ENCODE results near the gene H2BK1. TPM values are rescaled to one million over a fixed set of nuclear protein-coding genes. Genes with fewer than 3 reads are reported as not detected.
A peak's percentile ranks its signal among the peaks of the same experiment; 100 is the strongest.

H2BK1 gene
- total and polyA plus RNA-seq, 2 of the 13 experiments (the other 11 are each of a cell fraction or from before 2014, with no cell fraction given): not detected

- TF ChIP-seq, protein P1, sequence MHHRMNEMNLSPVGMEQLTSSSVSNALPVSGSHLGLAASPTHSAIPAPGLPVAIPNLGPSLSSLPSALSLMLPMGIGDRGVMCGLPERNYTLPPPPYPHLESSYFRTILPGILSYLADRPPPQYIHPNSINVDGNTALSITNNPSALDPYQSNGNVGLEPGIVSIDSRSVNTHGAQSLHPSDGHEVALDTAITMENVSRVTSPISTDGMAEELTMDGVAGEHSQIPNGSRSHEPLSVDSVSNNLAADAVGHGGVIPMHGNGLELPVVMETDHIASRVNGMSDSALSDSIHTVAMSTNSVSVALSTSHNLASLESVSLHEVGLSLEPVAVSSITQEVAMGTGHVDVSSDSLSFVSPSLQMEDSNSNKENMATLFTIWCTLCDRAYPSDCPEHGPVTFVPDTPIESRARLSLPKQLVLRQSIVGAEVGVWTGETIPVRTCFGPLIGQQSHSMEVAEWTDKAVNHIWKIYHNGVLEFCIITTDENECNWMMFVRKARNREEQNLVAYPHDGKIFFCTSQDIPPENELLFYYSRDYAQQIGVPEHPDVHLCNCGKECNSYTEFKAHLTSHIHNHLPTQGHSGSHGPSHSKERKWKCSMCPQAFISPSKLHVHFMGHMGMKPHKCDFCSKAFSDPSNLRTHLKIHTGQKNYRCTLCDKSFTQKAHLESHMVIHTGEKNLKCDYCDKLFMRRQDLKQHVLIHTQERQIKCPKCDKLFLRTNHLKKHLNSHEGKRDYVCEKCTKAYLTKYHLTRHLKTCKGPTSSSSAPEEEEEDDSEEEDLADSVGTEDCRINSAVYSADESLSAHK (CRISPR knock-in tag; IDR thresholded peaks at IDR 0.05; ENCODE audit: borderline replicate concordance): no peak
- TF ChIP-seq ZSCAN31 (CRISPR knock-in tag; IDR thresholded peaks at IDR 0.05; ENCODE audit: low read depth) (peak; percentile 70; the same call in 1 of the 2 replicates), ZNF263 (CRISPR knock-in tag; IDR thresholded peaks at IDR 0.05) (no peak), ARNT (IDR thresholded peaks at IDR 0.05) (no peak), ZBTB40 (IDR thresholded peaks at IDR 0.05) (no peak), ZBTB40 (CRISPR knock-in tag; IDR thresholded peaks at IDR 0.05) (no peak; the same call in 1 of the 2 replicates), HNF4A (CRISPR knock-in tag; IDR thresholded peaks at IDR 0.05) (no peak), NFE2L1 (CRISPR knock-in tag; IDR thresholded peaks at IDR 0.05; ENCODE audit: borderline replicate concordance) (no peak), JARID2 (CRISPR knock-in tag; IDR thresholded peaks at IDR 0.05; ENCODE audit: insufficient replicate concordance) (no peak), ARID2 (CRISPR knock-in tag; IDR thresholded peaks at IDR 0.05; ENCODE audit: borderline replicate concordance) (0 out of 2 replicates have a peak, but pooled peaks have one; percentile 7), NFKBIZ (CRISPR knock-in tag; IDR thresholded peaks at IDR 0.05) (no peak), RXRB (CRISPR knock-in tag; IDR thresholded peaks at IDR 0.05; ENCODE audit: borderline replicate concordance) (no peak), RORA (CRISPR knock-in tag; IDR thresholded peaks at IDR 0.05) (no peak), HIC2 (CRISPR knock-in tag; IDR thresholded peaks at IDR 0.05; ENCODE audit: low read depth) (0 out of 2 replicates have a peak, but pooled peaks have one; percentile 31)
- TF ChIP-seq, protein P2, sequence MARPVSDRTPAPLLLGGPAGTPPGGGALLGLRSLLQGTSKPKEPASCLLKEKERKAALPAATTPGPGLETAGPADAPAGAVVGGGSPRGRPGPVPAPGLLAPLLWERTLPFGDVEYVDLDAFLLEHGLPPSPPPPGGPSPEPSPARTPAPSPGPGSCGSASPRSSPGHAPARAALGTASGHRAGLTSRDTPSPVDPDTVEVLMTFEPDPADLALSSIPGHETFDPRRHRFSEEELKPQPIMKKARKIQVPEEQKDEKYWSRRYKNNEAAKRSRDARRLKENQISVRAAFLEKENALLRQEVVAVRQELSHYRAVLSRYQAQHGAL (CRISPR knock-in tag; IDR thresholded peaks at IDR 0.05; ENCODE audit: not compliant biosample characterization): no peak
Measured at GRCh38 chr7:151232091-151232916, 22.0 kb upstream of the H2BK1 start, which contains the start of gene CHPF2 (continued).
